ENCODE data around the gene SEMA4A. TPM values are rescaled to one million over a fixed set of nuclear protein-coding genes. Genes with fewer than 3 reads are reported as not detected.
A peak's percentile ranks its signal among the peaks of the same experiment; 100 is the strongest.

SEMA4A gene
- total and polyA plus RNA-seq, 9 of the 15 experiments (the other 6 are each of a cell fraction or from before 2014, with no cell fraction given), result 0.04 to 1.7 (median 0.45) TPM

DNA sequence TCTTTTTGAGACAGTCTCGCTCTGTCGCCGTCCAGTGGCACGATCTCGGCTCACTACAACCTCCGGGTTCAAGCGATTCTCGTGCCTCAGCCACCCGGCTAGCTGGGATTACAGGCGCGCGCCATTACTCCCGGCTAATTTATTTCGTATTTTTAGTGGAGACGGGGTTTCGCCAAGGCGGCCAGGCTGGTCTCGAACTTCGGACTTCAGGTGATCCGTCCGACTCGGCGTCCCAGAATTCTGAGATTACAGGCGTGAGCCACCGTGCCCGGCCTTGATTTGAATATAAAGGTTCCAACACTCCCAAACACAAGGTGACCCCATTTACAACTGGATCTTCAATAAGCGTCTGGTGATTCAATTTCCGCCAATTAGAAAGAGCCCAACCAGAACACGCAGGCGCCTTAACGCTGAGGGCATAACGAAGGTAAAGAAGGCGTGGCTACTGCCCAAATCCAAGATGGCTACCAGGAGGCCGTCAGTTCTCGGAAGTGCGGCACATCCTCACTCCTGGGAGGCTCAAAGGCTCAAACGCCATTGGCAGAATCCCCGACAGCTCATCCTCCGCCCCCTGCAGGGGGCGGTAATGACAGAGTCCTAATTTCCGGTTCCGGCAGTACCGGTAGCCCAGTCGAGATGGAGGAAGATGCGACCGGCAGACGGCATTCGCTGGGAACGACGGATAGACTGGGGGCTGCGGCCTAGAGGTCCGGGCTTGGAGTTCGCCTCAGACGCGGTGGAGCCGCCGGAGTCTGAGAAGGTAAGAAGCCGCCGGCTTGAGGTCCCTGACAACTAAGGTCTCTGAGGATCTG is 40.3 kb downstream of the SEMA4A start, which contains the start of gene SLC25A44 (continued):
- no peak for TF ChIP-seq GATAD2A (IDR thresholded peaks at IDR 0.05)
- TF ChIP-seq, protein P1, sequence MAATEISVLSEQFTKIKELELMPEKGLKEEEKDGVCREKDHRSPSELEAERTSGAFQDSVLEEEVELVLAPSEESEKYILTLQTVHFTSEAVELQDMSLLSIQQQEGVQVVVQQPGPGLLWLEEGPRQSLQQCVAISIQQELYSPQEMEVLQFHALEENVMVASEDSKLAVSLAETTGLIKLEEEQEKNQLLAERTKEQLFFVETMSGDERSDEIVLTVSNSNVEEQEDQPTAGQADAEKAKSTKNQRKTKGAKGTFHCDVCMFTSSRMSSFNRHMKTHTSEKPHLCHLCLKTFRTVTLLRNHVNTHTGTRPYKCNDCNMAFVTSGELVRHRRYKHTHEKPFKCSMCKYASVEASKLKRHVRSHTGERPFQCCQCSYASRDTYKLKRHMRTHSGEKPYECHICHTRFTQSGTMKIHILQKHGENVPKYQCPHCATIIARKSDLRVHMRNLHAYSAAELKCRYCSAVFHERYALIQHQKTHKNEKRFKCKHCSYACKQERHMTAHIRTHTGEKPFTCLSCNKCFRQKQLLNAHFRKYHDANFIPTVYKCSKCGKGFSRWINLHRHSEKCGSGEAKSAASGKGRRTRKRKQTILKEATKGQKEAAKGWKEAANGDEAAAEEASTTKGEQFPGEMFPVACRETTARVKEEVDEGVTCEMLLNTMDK (IDR thresholded peaks at IDR 0.05; ENCODE audit: borderline replicate concordance, insufficient read depth, low read depth, low read length, poor library complexity, severe bottlenecking), result peak; percentile 99
- peak; percentile 44; the same call in 1 of the 2 replicates for TF ChIP-seq MTA3 (IDR thresholded peaks at IDR 0.05; ENCODE audit: borderline replicate concordance)
- TF ChIP-seq ZNF184 (CRISPR knock-in tag; IDR thresholded peaks at IDR 0.05), result no peak
- no peak for TF ChIP-seq RBM39 (optimal IDR thresholded peaks at IDR 0.05; ENCODE audit: low read depth, low read length)
- TF ChIP-seq TFAM (CRISPR knock-in tag; conservative IDR thresholded peaks at IDR 0.05), result no peak
- TF ChIP-seq, protein P2, sequence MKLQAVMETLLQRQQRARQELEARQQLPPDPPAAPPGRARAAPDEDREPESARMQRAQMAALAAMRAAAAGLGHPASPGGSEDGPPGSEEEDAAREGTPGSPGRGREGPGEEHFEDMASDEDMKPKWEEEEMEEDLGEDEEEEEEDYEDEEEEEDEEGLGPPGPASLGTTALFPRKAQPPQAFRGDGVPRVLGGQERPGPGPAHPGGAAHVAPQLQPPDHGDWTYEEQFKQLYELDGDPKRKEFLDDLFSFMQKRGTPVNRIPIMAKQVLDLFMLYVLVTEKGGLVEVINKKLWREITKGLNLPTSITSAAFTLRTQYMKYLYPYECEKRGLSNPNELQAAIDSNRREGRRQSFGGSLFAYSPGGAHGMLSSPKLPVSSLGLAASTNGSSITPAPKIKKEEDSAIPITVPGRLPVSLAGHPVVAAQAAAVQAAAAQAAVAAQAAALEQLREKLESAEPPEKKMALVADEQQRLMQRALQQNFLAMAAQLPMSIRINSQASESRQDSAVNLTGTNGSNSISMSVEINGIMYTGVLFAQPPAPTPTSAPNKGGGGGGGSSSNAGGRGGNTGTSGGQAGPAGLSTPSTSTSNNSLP (IDR thresholded peaks at IDR 0.05; ENCODE audit: borderline replicate concordance, low read depth, low read length), result peak; percentile 60; the same call in 1 of the 2 replicates
- TF ChIP-seq, protein P3, sequence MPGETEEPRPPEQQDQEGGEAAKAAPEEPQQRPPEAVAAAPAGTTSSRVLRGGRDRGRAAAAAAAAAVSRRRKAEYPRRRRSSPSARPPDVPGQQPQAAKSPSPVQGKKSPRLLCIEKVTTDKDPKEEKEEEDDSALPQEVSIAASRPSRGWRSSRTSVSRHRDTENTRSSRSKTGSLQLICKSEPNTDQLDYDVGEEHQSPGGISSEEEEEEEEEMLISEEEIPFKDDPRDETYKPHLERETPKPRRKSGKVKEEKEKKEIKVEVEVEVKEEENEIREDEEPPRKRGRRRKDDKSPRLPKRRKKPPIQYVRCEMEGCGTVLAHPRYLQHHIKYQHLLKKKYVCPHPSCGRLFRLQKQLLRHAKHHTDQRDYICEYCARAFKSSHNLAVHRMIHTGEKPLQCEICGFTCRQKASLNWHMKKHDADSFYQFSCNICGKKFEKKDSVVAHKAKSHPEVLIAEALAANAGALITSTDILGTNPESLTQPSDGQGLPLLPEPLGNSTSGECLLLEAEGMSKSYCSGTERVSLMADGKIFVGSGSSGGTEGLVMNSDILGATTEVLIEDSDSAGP (CRISPR knock-in tag; IDR thresholded peaks at IDR 0.05), result no peak
- TF ChIP-seq, protein P4, sequence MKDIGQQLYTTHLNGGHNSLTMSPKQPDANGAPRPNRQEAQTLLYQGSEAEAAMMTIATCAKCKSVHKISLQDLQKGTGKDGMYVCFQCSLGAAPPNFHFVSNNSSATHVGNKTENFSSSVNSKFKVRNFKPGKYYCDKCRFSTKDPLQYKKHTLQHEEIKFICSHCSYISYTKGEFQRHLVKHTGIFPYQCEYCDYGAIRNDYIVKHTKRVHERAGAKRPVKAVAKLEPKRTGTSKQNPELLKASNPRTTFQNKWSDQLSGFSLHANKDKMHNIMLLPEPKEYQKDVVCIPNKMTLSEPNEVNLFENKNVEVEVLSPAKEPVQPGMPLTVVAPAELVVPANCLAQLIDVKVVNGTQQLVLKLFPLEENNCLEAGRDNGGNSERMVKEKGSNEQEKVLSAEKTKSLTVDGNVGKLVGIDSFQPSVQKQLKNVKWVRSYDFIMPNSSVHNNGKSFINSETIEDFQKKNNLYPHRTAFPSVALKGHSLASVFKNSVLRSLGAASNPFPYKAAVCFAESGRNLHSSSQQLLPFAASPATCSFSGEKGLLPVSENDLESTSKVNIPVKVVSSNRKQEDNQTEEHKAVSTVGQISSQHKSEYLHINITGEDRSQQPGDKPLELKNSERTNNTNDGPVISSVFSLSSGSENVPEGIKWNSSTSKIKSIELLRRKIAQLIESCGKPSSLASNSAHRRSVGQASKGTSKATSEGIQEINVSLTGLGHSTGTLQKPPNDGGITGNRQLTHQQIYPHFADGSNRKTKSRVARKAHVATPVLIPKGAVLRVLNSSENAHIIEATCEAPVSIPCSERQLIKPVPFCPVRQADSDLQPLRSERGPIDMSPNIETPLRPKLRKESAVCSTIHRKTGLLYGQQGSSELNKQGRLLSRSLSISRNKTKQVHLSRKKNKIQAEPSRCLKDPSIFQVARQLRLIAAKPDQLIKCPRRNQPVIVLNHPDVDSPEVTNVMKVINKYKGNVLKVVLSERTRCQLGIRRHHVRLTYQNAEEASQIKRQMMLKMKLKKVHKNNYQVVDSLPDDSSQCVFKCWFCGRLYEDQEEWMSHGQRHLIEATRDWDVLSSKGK (CRISPR knock-in tag; IDR thresholded peaks at IDR 0.05), result no peak
- TF ChIP-seq RUNX1 (IDR thresholded peaks at IDR 0.05; ENCODE audit: low read depth), result no peak
- TF ChIP-seq EHMT2 (IDR thresholded peaks at IDR 0.05), result no peak
- peak; percentile 86; the same call in 1 of the 2 replicates for TF ChIP-seq PHF8 (IDR thresholded peaks at IDR 0.05; ENCODE audit: borderline replicate concordance, low read length)
- TF ChIP-seq MEIS2 (IDR thresholded peaks at IDR 0.05; ENCODE audit: partially characterized antibody), result peak; percentile 83
- no peak for TF ChIP-seq ZBTB8A (IDR thresholded peaks at IDR 0.05; ENCODE audit: partially characterized antibody)
- TF ChIP-seq, protein P5, sequence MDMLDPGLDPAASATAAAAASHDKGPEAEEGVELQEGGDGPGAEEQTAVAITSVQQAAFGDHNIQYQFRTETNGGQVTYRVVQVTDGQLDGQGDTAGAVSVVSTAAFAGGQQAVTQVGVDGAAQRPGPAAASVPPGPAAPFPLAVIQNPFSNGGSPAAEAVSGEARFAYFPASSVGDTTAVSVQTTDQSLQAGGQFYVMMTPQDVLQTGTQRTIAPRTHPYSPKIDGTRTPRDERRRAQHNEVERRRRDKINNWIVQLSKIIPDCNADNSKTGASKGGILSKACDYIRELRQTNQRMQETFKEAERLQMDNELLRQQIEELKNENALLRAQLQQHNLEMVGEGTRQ (CRISPR knock-in tag; IDR thresholded peaks at IDR 0.05), result peak; percentile 5; the same call in 1 of the 2 replicates
- no peak for TF ChIP-seq ZC3H4 (CRISPR knock-in tag; IDR thresholded peaks at IDR 0.05; ENCODE audit: borderline replicate concordance)
- TF ChIP-seq ZNF324 (CRISPR knock-in tag; IDR thresholded peaks at IDR 0.05), result no peak
